Neural cell (in vitro differentiated cells): ENCODE data around the gene MLC1. TPM values are rescaled to one million over a fixed set of nuclear protein-coding genes. Genes with fewer than 3 reads are reported as not detected.

Experiments
- H2AFZ ChIP-seq: fragments of 200-600, 300-800 bp; sonication (generic), shearing (Covaris generic); 2 replicates; pipeline ENCODE4 v1.6.0; 2014; ENCODE audit warnings: low read depth, mild to moderate bottlenecking, antibody characterized with exemption, low read length, moderate library complexity
- H3F3A ChIP-seq: fragments of 200-600 bp; shearing (Covaris generic); 2 replicates; pipeline ENCODE4 v1.6.1; 2016; ENCODE audit warnings: mild to moderate bottlenecking, moderate library complexity, mixed read lengths, antibody characterized with exemption, low read length; ENCODE audit not compliant: insufficient read depth, poor library complexity, severe bottlenecking
- H3K27ac ChIP-seq: fragments of 200-600, 300-800 bp; sonication (generic), shearing (Covaris generic); 2 replicates; pipeline ENCODE4 v1.5.1; 2014; ENCODE audit warnings: mild to moderate bottlenecking, low read length, moderate library complexity
- H3K27me3 ChIP-seq: fragments of 300-800, 200-600 bp; sonication (generic), shearing (Covaris generic); 2 replicates; pipeline ENCODE4 v1.6.0; 2014; ENCODE audit warnings: mild to moderate bottlenecking, low read depth, low read length, moderate library complexity; ENCODE audit not compliant: insufficient read depth
- H3K36me3 ChIP-seq: fragments of 300-800, 200-600 bp; sonication (generic), shearing (Covaris generic); 2 replicates; pipeline ENCODE4 v1.5.1; 2014; ENCODE audit warnings: mild to moderate bottlenecking, antibody characterized with exemption, low read length, moderate library complexity; ENCODE audit not compliant: insufficient read depth
- H3K4me2 ChIP-seq: fragments of 300-800, 200-600 bp; sonication (generic), shearing (Covaris generic); 2 replicates; pipeline ENCODE4 v1.6.0; 2014; ENCODE audit warnings: mild to moderate bottlenecking, low read length
- H3K4me3 ChIP-seq: fragments of 300-800, 200-600 bp; sonication (generic), shearing (Covaris generic); 2 replicates; pipeline ENCODE4 v1.5.1; 2014; ENCODE audit warnings: mild to moderate bottlenecking, low read length, moderate library complexity
- H3K79me2 ChIP-seq: fragments of 200-600 bp; shearing (Covaris generic); replicated peaks from 2 replicates; pipeline ENCODE4 v1.6.0; 2014; ENCODE audit warnings: mild to moderate bottlenecking, low read length, moderate library complexity; ENCODE audit not compliant: insufficient read depth
- H3K9ac ChIP-seq: fragments of 300-800, 200-600 bp; sonication (generic), shearing (Covaris generic); 2 replicates; pipeline ENCODE4 v1.6.1; 2016; ENCODE audit warnings: mild to moderate bottlenecking, low read length, mixed read lengths
- H3K9me2 ChIP-seq: fragments of 200-600 bp; shearing (Covaris generic); 2 replicates; pipeline ENCODE4 v1.6.1; 2016; ENCODE audit warnings: mild to moderate bottlenecking, low read length, mixed read lengths; ENCODE audit not compliant: insufficient read depth
- H3K9me3 ChIP-seq: fragments of 200-600, 300-800 bp; sonication (generic), shearing (Covaris generic); 2 replicates; pipeline ENCODE4 v1.6.1; 2016; ENCODE audit warnings: mild to moderate bottlenecking, mixed run types, low read length, moderate library complexity, mixed read lengths
- H4K20me1 ChIP-seq: fragments of 200-600 bp; shearing (Covaris generic); 2 replicates; pipeline ENCODE4 v1.6.1; 2016; ENCODE audit warnings: mild to moderate bottlenecking, mixed run types; ENCODE audit not compliant: insufficient read depth
- CTCF ChIP-seq: fragments of 450-650 bp; IDR thresholded peaks from 2 replicates; pipeline ENCODE4 v1.5.1; 2014; ENCODE audit warnings: antibody characterized with exemption, mild to moderate bottlenecking, moderate library complexity; ENCODE audit not compliant: poor library complexity, severe bottlenecking
- EP300 ChIP-seq: fragments of 450-650 bp; conservative IDR thresholded peaks from 2 replicates; pipeline ENCODE4 v1.6.1; 2014; ENCODE audit warnings: antibody characterized with exemption, mild to moderate bottlenecking, moderate library complexity; ENCODE audit not compliant: poor library complexity, severe bottlenecking
- EZH2 ChIP-seq: fragments of 200-600, 300-800 bp; shearing (Covaris generic), sonication (generic); IDR thresholded peaks from 2 replicates; pipeline ENCODE4 v1.6.1; 2014; ENCODE audit warnings: antibody characterized with exemption, low read length, borderline replicate concordance, mild to moderate bottlenecking; ENCODE audit not compliant: insufficient read depth, poor library complexity, severe bottlenecking
- MXI1 ChIP-seq: fragments of 450-650 bp; conservative IDR thresholded peaks from 2 replicates; pipeline ENCODE4 v1.6.1; 2014; ENCODE audit warnings: antibody characterized with exemption, mild to moderate bottlenecking; ENCODE audit not compliant: poor library complexity, severe bottlenecking
- POLR2AphosphoS5 ChIP-seq: IDR thresholded peaks from 2 replicates; pipeline ENCODE4 v1.6.1; 2012
- RAD21 ChIP-seq: fragments of 450-650 bp; conservative IDR thresholded peaks from 2 replicates; pipeline ENCODE4 v1.6.1; 2014; ENCODE audit warnings: antibody characterized with exemption, mild to moderate bottlenecking, moderate library complexity
- REST ChIP-seq: IDR thresholded peaks from 2 replicates; pipeline ENCODE4 v1.6.1; 2012; ENCODE audit warnings: borderline replicate concordance
- SMC3 ChIP-seq: fragments of 450-650 bp; conservative IDR thresholded peaks from 2 replicates; pipeline ENCODE4 v1.6.1; 2014; ENCODE audit warnings: antibody characterized with exemption, mild to moderate bottlenecking, moderate library complexity; ENCODE audit not compliant: poor library complexity
- TAF1 ChIP-seq: IDR thresholded peaks from 2 replicates; pipeline ENCODE4 v1.6.1; 2012; ENCODE audit warnings: low read depth
- polyA plus RNA-seq: library from polyadenylated mRNA; depleted of rRNA; stranded (reverse); fragments of >200 nt; gene quantifications from 2 replicates; pipeline ENCODE4 v1.2.3, GENCODE V29; 2014

The MLC1 gene
- polyA plus RNA-seq, 1 donor from 2014 or later: not detected

DNA sequence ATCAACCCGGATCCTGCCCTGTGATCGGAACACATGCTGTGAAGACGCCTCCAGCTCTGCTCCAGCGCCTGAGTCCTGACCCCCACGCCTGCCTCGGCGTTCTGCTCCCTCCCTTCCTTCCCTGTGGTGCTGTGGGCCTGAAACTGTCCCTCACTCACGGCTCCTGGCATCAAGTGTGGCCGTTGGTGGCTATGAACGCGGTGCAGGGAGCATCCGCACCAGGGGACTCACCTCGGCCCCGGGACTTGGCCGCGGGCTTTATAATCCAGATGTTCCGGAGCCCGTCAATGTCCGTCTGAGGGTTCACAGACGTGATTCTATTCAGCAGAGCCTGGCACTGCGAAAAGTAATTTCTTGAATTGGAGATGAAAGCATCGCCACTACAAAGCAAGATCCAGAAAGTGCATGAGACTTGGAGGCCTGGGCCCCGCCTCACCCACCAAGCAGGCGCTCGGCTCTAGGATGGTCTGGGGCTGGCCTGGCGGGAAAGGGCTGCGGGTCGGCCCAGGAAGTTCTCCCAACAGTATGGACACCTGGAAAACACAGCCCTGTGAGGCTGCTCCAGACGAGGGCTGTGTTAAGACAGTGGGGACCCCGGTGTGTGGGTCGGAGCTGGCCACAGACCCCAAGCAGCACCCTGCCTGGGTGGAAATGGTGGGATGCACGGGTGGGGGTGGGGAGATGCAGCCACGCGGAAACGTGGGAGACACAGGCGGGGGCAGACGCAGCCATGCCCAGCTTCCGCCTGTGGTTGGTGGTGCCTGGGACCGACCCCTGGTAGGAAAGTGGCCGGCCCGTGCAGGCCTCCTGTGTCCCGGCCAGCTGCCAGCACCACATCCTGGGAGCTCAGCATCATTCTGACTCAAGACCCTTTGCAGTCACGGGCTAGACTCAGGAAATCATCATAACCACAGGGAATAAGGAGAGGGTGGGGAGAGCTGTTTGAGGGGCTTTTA lies 50.8 kb downstream of the MLC1 start:
- Histone ChIP-seq H3F3A (no peaks in the 10 kb centered on the region), H3K4me2 (no peak overlapping the region), H3K27ac (no peak overlapping the region), H3K36me3 (no peaks in the 10 kb centered on the region), H3K9me2 (no peaks in the 10 kb centered on the region), H3K27me3 (peaks cover 7% of the 10 kb centered on the region), H3K9ac (no peak overlapping the region), H3K4me3 (no peak overlapping the region), H2AFZ (no peak overlapping the region), H3K9me3 (no peaks in the 10 kb centered on the region), H3K79me2 (no peaks in the 10 kb centered on the region), H4K20me1 (no peaks in the 10 kb centered on the region)
- TF ChIP-seq MXI1 (no peak), POLR2AphosphoS5 (no peak), TAF1 (no peak), RAD21 (no peak), EZH2 (no peak)

GRCh38 chr22:50032941-50033601 lies 52.2 kb downstream of the MLC1 start:
- Histone ChIP-seq H4K20me1 (no peaks in the 10 kb centered on the region), H3K4me2 (no peak overlapping the region), H2AFZ (no peak overlapping the region), H3K36me3 (no peaks in the 10 kb centered on the region), H3K79me2 (no peaks in the 10 kb centered on the region), H3F3A (no peaks in the 10 kb centered on the region), H3K27ac (no peak overlapping the region), H3K9me3 (no peaks in the 10 kb centered on the region), H3K4me3 (no peak overlapping the region), H3K9me2 (no peaks in the 10 kb centered on the region), H3K9ac (no peak overlapping the region), H3K27me3 (peaks cover 7% of the 10 kb centered on the region)
- TF ChIP-seq REST (no peak), EZH2 (no peak), SMC3 (no peak), POLR2AphosphoS5 (no peak), RAD21 (no peak), EP300 (no peak), TAF1 (no peak), CTCF (no peak), MXI1 (no peak)
